KMS-11 (cell line): ENCODE results near the gene NSD1.
"Not testable (repeated sequence)": the region's sequence is repeated elsewhere in the genome, so short reads cannot be mapped to it uniquely, and the experiment has no call there.

Experiments
- H2AFZ ChIP-seq: fragments of 200-600 bp; sonication (generic); 2 replicates; pipeline ENCODE4 v1.6.1; 2016; ENCODE audit warnings: antibody characterized with exemption, mixed run types, low read depth
- H3K27ac ChIP-seq: fragments of 200-600 bp; sonication (generic); 2 replicates; pipeline ENCODE4 v1.6.1; 2016; ENCODE audit warnings: mild to moderate bottlenecking, mixed run types
- H3K27me3 ChIP-seq: fragments of 200-600 bp; sonication (generic); 2 replicates; pipeline ENCODE4 v1.6.1; 2017; ENCODE audit warnings: mild to moderate bottlenecking, low read depth, mixed run types, moderate library complexity; ENCODE audit not compliant: insufficient read depth
- H3K36me3 ChIP-seq: fragments of 200-600 bp; sonication (generic); 2 replicates; pipeline ENCODE4 v1.6.1; 2017; ENCODE audit warnings: mild to moderate bottlenecking, mixed run types; ENCODE audit not compliant: insufficient read depth
- H3K4me1 ChIP-seq: fragments of 200-600 bp; sonication (generic); 2 replicates; pipeline ENCODE4 v1.6.1; 2016; ENCODE audit warnings: mild to moderate bottlenecking, low read depth, mixed run types; ENCODE audit not compliant: poor library complexity, severe bottlenecking
- H3K4me2 ChIP-seq: fragments of 200-600 bp; sonication (generic); 2 replicates; pipeline ENCODE4 v1.7.0; 2016; ENCODE audit warnings: mild to moderate bottlenecking, mixed run types
- H3K4me3 ChIP-seq: fragments of 200-600 bp; sonication (generic); IDR thresholded peaks from 2 replicates; pipeline ENCODE4 v1.6.1; 2017; ENCODE audit warnings: low read depth, low read length, mixed read lengths; ENCODE audit not compliant: insufficient read depth
- H3K79me2 ChIP-seq: fragments of 200-600 bp; sonication (generic); 2 replicates; pipeline ENCODE4 v1.6.1; 2016; ENCODE audit warnings: low read depth, mixed run types; ENCODE audit not compliant: insufficient read depth
- H3K9ac ChIP-seq: fragments of 200-600 bp; sonication (generic); 2 replicates; pipeline ENCODE4 v1.6.1; 2016; ENCODE audit warnings: mild to moderate bottlenecking, mixed run types
- H4K20me1 ChIP-seq: fragments of 200-600 bp; sonication (generic); 2 replicates; pipeline ENCODE4 v1.6.1; 2016; ENCODE audit warnings: mild to moderate bottlenecking, mixed run types; ENCODE audit not compliant: insufficient read depth
- TF ChIP-seq, protein P1 (sequence below): fragments of 200-600 bp; sonication (generic); conservative IDR thresholded peaks from 2 replicates; pipeline ENCODE4 v1.6.1; 2017; ENCODE audit warnings: low read depth, mild to moderate bottlenecking, antibody characterized with exemption, low read length, moderate library complexity, mixed read lengths

The NSD1 gene

DNA sequence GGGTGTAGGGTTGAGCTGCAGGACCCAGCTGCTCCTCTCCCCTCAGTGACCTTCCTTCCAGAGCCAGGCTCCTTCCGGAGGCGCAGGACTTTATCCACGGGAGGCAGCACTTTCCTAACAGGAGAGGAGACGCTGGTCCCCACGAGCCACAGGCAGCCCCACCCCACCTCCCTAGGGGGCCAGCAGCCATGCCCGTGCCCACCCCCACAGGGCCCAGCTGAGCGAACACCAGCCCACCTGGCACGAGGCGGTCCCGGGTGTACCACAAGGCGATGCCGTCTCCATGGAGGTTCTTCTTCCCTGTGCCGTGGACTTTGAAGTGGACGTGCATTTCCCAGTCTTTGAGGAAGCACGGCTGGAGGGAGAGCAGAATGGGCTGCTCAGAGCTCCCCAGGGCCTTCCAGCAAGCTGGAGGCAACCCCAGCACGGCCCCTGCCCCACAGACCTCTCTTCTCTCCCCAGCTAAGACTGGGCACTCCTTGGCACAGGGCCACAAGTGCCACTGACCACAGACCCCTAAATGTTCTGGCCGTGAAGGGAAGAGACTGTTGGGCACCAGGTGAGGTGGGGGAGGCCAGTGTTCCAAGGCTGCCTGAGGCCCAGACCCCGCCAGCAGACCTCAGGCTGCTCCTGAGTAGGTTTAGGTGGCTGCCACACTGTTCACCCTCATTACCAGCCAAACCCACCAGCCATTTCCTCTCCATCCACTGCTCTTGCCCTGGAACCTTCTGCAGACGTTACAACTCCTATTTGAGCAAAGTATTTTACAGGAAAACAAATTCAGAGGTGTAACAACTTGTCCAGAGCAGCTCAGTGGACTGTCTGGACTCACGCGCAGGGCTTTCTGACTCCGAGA lies 204.9 kb downstream of the NSD1 start:
- H3K79me2 ChIP-seq: peaks cover 6% of the 10 kb centered on the region; the same call in 1 of the 2 replicates
- H2AFZ ChIP-seq: no peak overlapping the region
- no peak overlapping the region for H3K4me2 ChIP-seq
- no peaks in the 10 kb centered on the region for H3K36me3 ChIP-seq
- TF ChIP-seq, protein P1, sequence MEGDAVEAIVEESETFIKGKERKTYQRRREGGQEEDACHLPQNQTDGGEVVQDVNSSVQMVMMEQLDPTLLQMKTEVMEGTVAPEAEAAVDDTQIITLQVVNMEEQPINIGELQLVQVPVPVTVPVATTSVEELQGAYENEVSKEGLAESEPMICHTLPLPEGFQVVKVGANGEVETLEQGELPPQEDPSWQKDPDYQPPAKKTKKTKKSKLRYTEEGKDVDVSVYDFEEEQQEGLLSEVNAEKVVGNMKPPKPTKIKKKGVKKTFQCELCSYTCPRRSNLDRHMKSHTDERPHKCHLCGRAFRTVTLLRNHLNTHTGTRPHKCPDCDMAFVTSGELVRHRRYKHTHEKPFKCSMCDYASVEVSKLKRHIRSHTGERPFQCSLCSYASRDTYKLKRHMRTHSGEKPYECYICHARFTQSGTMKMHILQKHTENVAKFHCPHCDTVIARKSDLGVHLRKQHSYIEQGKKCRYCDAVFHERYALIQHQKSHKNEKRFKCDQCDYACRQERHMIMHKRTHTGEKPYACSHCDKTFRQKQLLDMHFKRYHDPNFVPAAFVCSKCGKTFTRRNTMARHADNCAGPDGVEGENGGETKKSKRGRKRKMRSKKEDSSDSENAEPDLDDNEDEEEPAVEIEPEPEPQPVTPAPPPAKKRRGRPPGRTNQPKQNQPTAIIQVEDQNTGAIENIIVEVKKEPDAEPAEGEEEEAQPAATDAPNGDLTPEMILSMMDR: no peak
- no peak overlapping the region for H3K27ac ChIP-seq
- H3K9ac ChIP-seq: no peak overlapping the region
- no peaks in the 10 kb centered on the region for H4K20me1 ChIP-seq
- H3K4me1 ChIP-seq: no peaks in the 10 kb centered on the region
- no peaks in the 10 kb centered on the region for H3K27me3 ChIP-seq
- H3K4me3 ChIP-seq: no peak overlapping the region

DNA sequence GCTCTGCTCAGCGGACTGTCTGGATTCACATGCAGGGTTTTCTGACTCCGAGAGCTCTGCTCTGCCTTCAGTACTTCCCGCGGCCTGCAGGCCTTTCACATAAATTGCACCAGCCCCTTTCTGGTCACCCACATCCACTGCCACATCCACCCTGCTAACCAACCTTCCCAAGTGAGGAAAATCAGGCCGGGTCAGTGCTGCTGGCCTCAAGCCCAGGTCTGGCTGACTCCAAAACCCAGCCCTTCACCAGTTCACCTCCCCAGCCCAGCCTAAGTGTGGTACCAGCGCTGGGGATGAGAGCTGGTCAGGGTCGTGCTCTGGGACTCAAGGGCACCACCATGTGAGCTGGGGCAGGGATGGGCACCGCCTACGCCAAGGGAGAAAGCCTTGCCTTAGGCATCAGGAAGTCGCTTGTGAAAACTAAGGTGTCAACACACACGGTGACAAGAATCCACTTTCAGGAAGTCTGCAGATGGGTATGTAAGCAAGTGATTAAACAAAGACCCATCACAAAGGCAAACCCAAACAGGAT lies 205.6 kb downstream of the NSD1 start:
- Histone ChIP-seq H2AFZ (no peak overlapping the region), H3K9ac (no peak overlapping the region), H3K36me3 (no peaks in the 10 kb centered on the region), H3K4me2 (no peak overlapping the region), H3K79me2 (peaks cover 8% of the 10 kb centered on the region; the same call in 1 of the 2 replicates), H3K4me3 (no peak overlapping the region), H4K20me1 (no peaks in the 10 kb centered on the region), H3K27ac (no peak overlapping the region), H3K27me3 (no peaks in the 10 kb centered on the region), H3K4me1 (no peaks in the 10 kb centered on the region)
- TF ChIP-seq, protein P1: no peak

DNA sequence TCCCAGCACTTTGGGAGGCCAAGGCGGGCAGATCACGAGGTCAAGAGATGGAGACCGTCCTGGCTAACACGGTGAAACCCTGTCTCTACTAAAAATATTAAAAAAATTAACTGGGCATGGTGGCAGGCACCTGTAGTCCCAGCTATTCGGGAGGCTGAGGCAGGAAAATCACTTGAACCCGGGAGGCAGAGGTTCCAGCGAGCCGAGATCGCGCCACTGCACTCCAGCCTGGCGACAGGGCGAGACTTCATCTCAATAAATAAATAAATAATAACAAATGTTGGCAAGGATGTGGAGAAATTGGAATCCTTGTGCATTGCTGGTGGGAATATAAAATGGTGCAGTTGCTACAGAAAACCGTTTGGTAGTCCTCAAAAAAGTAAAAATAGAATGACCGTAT lies 209.4 kb downstream of the NSD1 start:
- H3K27me3 ChIP-seq, H2AFZ ChIP-seq, H4K20me1 ChIP-seq, H3K4me3 ChIP-seq, H3K9ac ChIP-seq, H3K36me3 ChIP-seq, H3K4me2 ChIP-seq, H3K4me1 ChIP-seq, H3K27ac ChIP-seq: not testable (repeated sequence)
- peaks cover 32% of the 10 kb centered on the region for H3K79me2 ChIP-seq

DNA sequence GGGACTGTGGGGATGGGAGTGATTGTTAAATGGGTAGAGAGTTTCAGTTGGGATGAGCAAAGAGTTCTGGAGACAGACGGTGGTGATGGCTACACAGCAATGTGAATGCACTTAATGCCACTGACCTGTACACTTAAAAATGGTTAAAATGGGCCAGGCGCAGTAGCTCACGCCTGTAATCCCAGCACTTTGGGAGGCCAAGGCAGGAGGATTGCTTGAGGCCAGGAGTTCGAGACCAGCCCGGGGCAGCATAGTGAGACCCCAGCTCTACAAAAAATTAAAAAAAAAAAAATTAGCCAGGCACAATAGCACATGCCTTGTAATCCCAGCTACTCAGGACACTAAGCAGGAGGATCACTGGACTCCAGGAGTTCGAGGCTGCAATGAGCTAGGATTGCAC lies 210.2 kb downstream of the NSD1 start:
- peaks cover 38% of the 10 kb centered on the region for H3K79me2 ChIP-seq
- no peak overlapping the region for H3K4me2 ChIP-seq
- H3K27me3 ChIP-seq: no peaks in the 10 kb centered on the region
- H3K4me3 ChIP-seq: no peak overlapping the region
- TF ChIP-seq, protein P1: no peak
- H3K9ac ChIP-seq: no peak overlapping the region
- 0 out of 2 replicates have a peak, but pooled peaks cover 4% of the 10 kb centered on the region for H3K36me3 ChIP-seq
- H2AFZ ChIP-seq: no peak overlapping the region
- H4K20me1 ChIP-seq: no peaks in the 10 kb centered on the region
- H3K4me1 ChIP-seq: peaks cover 4% of the 10 kb centered on the region
- H3K27ac ChIP-seq: no peak overlapping the region

DNA sequence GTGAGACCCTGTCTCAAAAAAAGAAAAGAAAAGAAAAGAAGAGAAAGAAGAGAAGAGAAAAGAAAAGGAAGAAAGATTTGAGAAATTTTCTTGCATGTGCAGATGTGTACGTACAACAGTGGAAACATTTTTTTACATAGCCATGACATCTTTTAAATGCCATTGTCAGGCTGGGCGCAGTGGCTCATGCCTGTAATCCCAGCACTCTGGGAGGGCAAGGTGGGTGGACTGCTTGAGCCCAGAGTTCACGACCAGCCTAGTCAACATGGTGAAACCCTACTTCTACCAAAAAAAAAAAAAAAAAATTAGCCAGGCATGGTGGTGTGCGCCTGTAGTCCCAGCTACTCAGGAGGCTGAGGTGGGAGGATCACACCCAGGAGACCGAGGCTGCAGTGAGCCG lies 211.3 kb downstream of the NSD1 start:
- TF ChIP-seq, protein P1: no peak
- Histone ChIP-seq H4K20me1 (no peaks in the 10 kb centered on the region), H2AFZ (no peak overlapping the region), H3K79me2 (peaks cover 48% of the 10 kb centered on the region), H3K4me3 (no peak overlapping the region), H3K4me1 (peaks cover 15% of the 10 kb centered on the region), H3K9ac (no peak overlapping the region), H3K36me3 (0 out of 2 replicates have a peak, but pooled peaks cover 4% of the 10 kb centered on the region), H3K27ac (no peak overlapping the region), H3K27me3 (no peaks in the 10 kb centered on the region), H3K4me2 (no peak overlapping the region)
